WI38 (cell line): ENCODE results near the gene WDR54.
A peak's percentile ranks its signal among the peaks of the same experiment; 100 is the strongest.
"Not testable (repeated sequence)": the region's sequence is repeated elsewhere in the genome, so short reads cannot be mapped to it uniquely, and the experiment has no call there.

Experiments
- H3K4me3 ChIP-seq: 2 replicates; pipeline ENCODE4 v1.5.1; 2011; ENCODE audit warnings: low read depth, mild to moderate bottlenecking, control low read depth, low read length
- CTCF ChIP-seq: IDR thresholded peaks from 2 replicates; pipeline ENCODE4 v1.5.1; 2012; ENCODE audit warnings: low read depth, mild to moderate bottlenecking, control low read depth, low read length

Gene WDR54

DNA sequence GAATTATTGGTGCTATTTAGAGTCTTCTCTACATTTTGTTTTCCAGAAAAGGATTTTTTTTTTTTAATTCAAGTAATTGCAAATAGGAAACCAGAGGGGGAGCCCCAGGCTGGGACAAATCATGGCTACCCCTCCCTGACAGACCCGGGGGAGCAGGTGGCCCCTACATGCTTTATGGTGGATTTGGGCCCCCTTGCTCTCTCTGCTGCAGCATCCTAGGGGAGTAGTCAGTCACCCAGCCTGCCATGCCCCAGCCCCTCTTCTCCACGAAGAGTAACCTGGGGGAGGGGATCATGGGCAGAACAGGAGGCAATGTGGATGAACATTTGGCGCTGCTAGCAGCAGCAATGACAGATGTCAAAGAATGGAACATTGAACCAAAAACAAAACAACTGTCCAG, 4.8 kb upstream of the WDR54 start:
- no peak overlapping the region for H3K4me3 ChIP-seq
- 0 out of 2 replicates have a peak, but pooled peaks have one; percentile 4 for TF ChIP-seq CTCF

DNA sequence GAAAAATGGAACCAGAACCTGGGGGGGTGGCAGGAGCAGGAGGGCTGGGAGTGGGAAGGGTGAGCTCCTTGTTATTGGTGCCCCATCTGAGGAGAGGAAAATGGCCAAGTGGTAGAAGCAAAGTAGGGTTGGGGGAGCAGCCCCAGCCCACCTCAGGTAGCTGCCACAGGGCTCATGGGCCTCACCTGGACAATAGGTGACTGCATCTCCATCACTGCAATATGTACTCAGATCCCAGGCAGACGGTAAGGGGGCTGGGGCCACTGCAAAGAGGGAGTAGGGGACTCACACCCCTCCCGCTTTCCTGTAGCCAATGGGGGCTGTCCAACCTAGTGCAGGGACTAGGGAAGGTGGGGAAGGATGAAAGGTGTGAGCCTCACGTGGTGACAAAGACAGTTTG, 4.3 kb upstream of the WDR54 start:
- no peak for TF ChIP-seq CTCF
- H3K4me3 ChIP-seq, result no peak overlapping the region

DNA sequence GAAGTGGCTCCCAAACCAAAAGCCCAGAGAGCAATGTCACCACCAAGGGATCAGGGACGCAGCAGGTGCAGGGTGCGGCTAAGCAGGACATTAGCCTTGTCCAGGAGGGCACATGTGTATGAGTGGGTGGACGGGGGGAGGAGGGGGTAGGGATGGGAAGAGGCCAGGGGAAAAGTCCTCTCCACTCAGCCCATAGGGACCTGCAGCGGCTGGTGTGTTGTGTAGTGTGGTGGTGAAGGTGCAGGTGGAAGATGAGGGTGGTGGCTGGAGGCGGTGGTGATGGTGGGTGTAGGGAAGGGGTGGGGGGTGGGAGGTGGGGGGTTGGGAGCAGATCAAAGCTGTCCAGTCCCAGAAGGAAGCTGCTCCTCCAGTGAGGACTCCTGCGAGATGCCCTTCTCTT, 3.8 kb upstream of the WDR54 start:
- TF ChIP-seq CTCF, result no peak
- H3K4me3 ChIP-seq, result no peak overlapping the region

- TF ChIP-seq CTCF, result no peak
- no peak overlapping the region for H3K4me3 ChIP-seq
Measured at GRCh38 chr2:74418312-74418711, 3.2 kb upstream of the WDR54 start.

- TF ChIP-seq CTCF, result no peak
- H3K4me3 ChIP-seq, result no peak overlapping the region
Measured at GRCh38 chr2:74419345-74419744, 2.2 kb upstream of the WDR54 start.

GRCh38 chr2:74420006-74420405, 1.5 kb upstream of the WDR54 start:
- no peak overlapping the region for H3K4me3 ChIP-seq
- TF ChIP-seq CTCF, result no peak

- H3K4me3 ChIP-seq, result not testable (repeated sequence)
Measured at GRCh38 chr2:74420443-74421103, 957 bp upstream of the WDR54 start.

- H3K4me3 ChIP-seq, result no peak overlapping the region
- TF ChIP-seq CTCF, result no peak
Measured at GRCh38 chr2:74423231-74424095, 1.9 kb downstream of the WDR54 start.
